Thyroid gland (tissue), 4 donors: ENCODE results near the gene SNX14.

Experiments
- CTCF ChIP-seq, 6 experiments: fragments of 200-600 bp in 3 of 6; fragments of 450-650 bp in 3 of 6; sonication (generic) in 3 of 6; IDR thresholded peaks; one replicate each; pipeline ENCODE4 v1.5.1; 2016 to 2019; ENCODE audit warnings: antibody characterized with exemption in 6 of 6, mild to moderate bottlenecking in 2 of 6, inconsistent platforms in 1 of 6, moderate library complexity in 1 of 6
- POLR2A ChIP-seq, 2 donors: fragments of 450-650 bp; IDR thresholded peaks; one replicate each; pipeline ENCODE4 v1.6.1; 2017; ENCODE audit warnings: antibody characterized with exemption in 2 of 2, mild to moderate bottlenecking in 2 of 2, moderate library complexity in 1 of 2

- no peak for TF ChIP-seq CTCF (IDR thresholded peaks at IDR 0.05)
- no peak for TF ChIP-seq POLR2A (IDR thresholded peaks at IDR 0.05)
Measured at GRCh38 chr6:85576476-85576875, 17.2 kb downstream of the SNX14 start.
